Muscle layer of duodenum (tissue), 2 donors: ENCODE measurements around the gene OR6B2.

ENCODE experiments used
- H3K27ac ChIP-seq: one replicate; pipeline ENCODE4 v1.7.0; 2013; ENCODE audit warnings: mild to moderate bottlenecking, low read length
- H3K27me3 ChIP-seq: one replicate; pipeline ENCODE4 v1.7.0; 2013; ENCODE audit warnings: low read depth, mild to moderate bottlenecking, control low read depth, low read length
- H3K36me3 ChIP-seq, 2 donors: one replicate each; pipeline ENCODE4 v1.7.0; 2013; ENCODE audit warnings: low read length in 2 of 2, control low read depth in 1 of 2, mild to moderate bottlenecking in 1 of 2; ENCODE audit not compliant: insufficient read depth in 2 of 2, control insufficient read depth in 1 of 2
- H3K4me1 ChIP-seq, 2 donors: one replicate each; pipeline ENCODE4 v1.7.0; 2013; ENCODE audit warnings: low read length in 2 of 2, mild to moderate bottlenecking in 2 of 2, control low read depth in 1 of 2, moderate library complexity in 1 of 2; ENCODE audit not compliant: insufficient read depth in 2 of 2, control insufficient read depth in 1 of 2
- H3K4me3 ChIP-seq, 2 donors: one replicate each; pipeline ENCODE4 v1.7.0; 2013; ENCODE audit warnings: low read length in 2 of 2, low read depth in 1 of 2, mild to moderate bottlenecking in 1 of 2
- H3K9me3 ChIP-seq, 2 donors: one replicate each; pipeline ENCODE4 v1.7.0; 2013; ENCODE audit warnings: low read length in 2 of 2, control low read depth in 1 of 2, mild to moderate bottlenecking in 1 of 2; ENCODE audit not compliant: control insufficient read depth in 1 of 2
- donor health status: healthy.

Gene OR6B2

DNA sequence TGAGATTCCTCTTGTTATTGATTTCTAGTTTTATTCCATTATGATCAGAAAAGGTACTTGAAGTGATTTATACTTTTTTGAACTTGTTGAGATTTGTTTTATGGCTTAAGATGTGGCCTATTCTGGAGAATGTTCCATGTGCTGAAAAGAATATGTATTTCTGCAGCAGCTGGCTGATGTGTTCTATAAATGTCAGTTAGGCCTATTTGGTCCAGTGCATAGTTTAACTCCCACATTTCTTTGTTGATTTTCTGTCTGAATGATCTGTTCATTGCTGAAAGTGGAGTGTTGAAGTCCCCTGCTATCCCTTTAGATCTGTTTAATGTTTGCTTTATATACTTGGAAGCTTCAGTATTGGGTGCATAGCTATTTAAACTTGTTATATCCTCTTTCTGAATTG is 7.1 kb upstream of the OR6B2 start:
- Histone ChIP-seq H3K9me3 (no peaks in the 10 kb centered on the region), H3K4me3 (no peak overlapping the region), H3K4me1 (no peaks in the 10 kb centered on the region), H3K36me3 (no peaks in the 10 kb centered on the region), H3K27ac (no peak overlapping the region), H3K27me3 (peaks cover 9% of the 10 kb centered on the region)

- Histone ChIP-seq H3K4me3 (no peak overlapping the region), H3K27me3 (no peaks in the 10 kb centered on the region), H3K4me1 (no peaks in the 10 kb centered on the region), H3K27ac (no peak overlapping the region), H3K9me3 (no peaks in the 10 kb centered on the region), H3K36me3 (no peaks in the 10 kb centered on the region)
Measured at GRCh38 chr2:240033330-240033678, 3.1 kb upstream of the OR6B2 start.

GRCh38 chr2:240032406-240033329 is 2.4 kb upstream of the OR6B2 start:
- Histone ChIP-seq H3K27me3 (no peaks in the 10 kb centered on the region), H3K36me3 (no peaks in the 10 kb centered on the region)

GRCh38 chr2:240024766-240025165 is 5.5 kb downstream of the OR6B2 start:
- Histone ChIP-seq H3K27me3 (no peaks in the 10 kb centered on the region), H3K27ac (peak overlapping the region; percentile 61), H3K4me1 (peaks cover 6 to 22% of the 10 kb centered on the region in 2 donors), H3K36me3 (peaks cover 12 to 19% of the 10 kb centered on the region in 2 donors), H3K9me3 (no peaks in the 10 kb centered on the region), H3K4me3 (peak overlapping the region; percentile 82 to 99)

More at GRCh38 chr2:240032406-240033329, 2.4 kb upstream of the OR6B2 start:
- no peak overlapping the region for H3K27ac ChIP-seq
- no peaks in the 10 kb centered on the region for H3K4me1 ChIP-seq
- H3K4me3 ChIP-seq, result no peak overlapping the region
- H3K9me3 ChIP-seq, result no peaks in the 10 kb centered on the region

DNA sequence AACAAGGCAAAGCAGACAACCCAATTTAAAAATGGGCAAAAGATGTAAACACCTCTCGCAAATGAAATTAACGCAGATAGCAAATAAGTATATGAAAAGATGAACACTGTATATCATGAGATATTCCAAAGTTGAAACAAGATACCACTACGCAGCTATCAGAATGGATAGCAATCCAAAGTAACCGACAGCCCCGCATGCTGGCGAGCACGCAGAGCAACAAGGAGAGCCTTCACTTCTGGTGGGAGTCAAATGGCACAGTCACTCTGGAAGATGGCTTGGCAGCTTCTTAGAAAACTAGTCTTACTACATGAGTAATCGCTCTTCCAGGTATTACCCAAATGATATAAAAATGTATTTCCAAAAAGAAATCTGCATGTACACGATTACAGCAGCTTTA is 6.4 kb downstream of the OR6B2 start:
- no peaks in the 10 kb centered on the region for H3K27me3 ChIP-seq
- H3K4me3 ChIP-seq, result peak overlapping the region; percentile 82 to 99
- no peaks in the 10 kb centered on the region for H3K9me3 ChIP-seq
- peaks cover 6 to 22% of the 10 kb centered on the region in 2 donors for H3K4me1 ChIP-seq
- H3K36me3 ChIP-seq, result peaks cover 18 to 26% of the 10 kb centered on the region in 2 donors
- H3K27ac ChIP-seq, result no peak overlapping the region

GRCh38 chr2:240021488-240022104 is 8.6 kb downstream of the OR6B2 start:
- Histone ChIP-seq H3K36me3 (peaks cover 40 to 48% of the 10 kb centered on the region in 2 donors), H3K4me3 (no peak overlapping the region), H3K9me3 (no peaks in the 10 kb centered on the region), H3K27ac (no peak overlapping the region), H3K4me1 (peaks cover 6 to 22% of the 10 kb centered on the region in 2 donors), H3K27me3 (no peaks in the 10 kb centered on the region)

DNA sequence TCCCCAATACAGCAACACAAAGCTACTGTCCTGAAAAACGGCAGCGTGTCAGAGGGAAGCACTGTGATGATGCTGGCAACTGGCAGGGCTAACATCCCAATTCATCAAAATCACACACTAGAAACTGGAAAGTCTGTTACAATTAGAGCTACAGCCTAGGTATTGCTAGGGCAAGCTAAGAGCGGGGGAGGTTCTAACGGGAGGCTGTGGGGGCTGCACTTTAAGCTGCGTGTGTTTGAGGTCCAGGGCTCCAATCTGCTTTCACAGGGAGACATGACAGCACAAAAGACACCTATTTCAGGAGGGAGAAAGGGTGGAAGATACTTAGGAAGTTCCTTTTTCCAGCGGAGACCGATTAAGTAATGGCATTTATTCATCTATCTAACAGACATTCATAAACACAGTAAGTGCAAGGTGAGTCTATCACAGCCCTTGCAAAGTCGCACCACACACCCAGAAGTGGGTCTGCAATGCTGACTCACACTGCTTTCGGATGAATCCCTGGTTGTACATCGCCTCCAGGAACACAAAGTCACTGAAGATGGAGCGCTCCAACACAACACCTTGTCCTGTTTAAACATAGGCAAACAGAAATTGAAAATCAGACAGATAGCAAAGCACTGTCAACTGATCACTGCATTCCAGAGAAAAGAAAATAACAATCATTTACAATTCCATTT is 12.0 kb downstream of the OR6B2 start:
- Histone ChIP-seq H3K27ac (no peak overlapping the region), H3K36me3 (peaks cover 68 to 80% of the 10 kb centered on the region in 2 donors), H3K27me3 (no peaks in the 10 kb centered on the region), H3K9me3 (no peaks in the 10 kb centered on the region), H3K4me1 (peaks cover 0 to 8% of the 10 kb centered on the region in 2 donors), H3K4me3 (no peak overlapping the region)

GRCh38 chr2:240014327-240014726 is 15.9 kb downstream of the OR6B2 start:
- Histone ChIP-seq H3K27ac (no peak overlapping the region), H3K36me3 (peaks cover 81 to 94% of the 10 kb centered on the region in 2 donors), H3K4me1 (no peaks in the 10 kb centered on the region), H3K4me3 (no peak overlapping the region), H3K27me3 (no peaks in the 10 kb centered on the region), H3K9me3 (no peaks in the 10 kb centered on the region)

DNA sequence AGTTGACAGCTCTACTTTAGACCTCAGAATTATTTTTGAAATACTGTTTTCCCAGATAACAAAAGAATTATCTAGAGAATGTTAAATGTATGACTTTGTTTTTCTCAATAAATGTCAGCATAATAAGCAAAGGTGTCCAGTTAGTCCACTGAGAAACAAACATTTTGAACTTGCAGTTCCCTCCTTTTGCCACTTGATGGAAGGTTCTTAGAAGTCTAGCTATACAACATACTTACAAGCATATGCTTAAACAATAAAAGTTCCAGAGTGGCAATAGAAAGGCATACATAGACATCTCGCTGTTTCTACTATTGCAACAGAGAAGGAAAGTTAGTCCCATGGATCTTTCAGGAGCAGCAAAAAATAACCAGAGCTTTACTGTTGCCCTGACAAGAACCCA is 16.9 kb downstream of the OR6B2 start:
- no peak overlapping the region for H3K4me3 ChIP-seq
- H3K27ac ChIP-seq, result no peak overlapping the region
- H3K36me3 ChIP-seq, result peaks cover 81 to 94% of the 10 kb centered on the region in 2 donors
- no peaks in the 10 kb centered on the region for H3K27me3 ChIP-seq
- no peaks in the 10 kb centered on the region for H3K4me1 ChIP-seq
- H3K9me3 ChIP-seq, result no peaks in the 10 kb centered on the region

DNA sequence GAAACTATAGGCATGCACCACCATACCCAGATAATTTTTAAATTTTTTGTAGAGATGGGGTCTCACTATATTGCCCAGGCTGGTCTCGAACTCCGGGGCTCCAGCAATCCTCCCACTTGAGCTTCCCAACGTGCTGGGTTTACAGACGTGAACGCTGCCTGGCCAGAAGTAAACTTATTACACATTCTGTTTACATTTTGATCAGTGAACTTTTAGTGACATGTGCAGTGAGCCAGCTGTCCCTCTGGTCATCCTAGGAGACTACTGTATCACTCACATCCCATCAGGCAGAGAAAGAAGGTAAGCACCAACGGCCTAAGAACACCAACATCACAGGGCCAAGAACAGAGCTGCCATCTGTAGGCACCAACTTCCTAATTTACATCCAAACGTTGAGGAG is 27.2 kb downstream of the OR6B2 start:
- Histone ChIP-seq H3K4me1 (no peaks in the 10 kb centered on the region), H3K27me3 (no peaks in the 10 kb centered on the region), H3K9me3 (no peaks in the 10 kb centered on the region), H3K4me3 (no peak overlapping the region), H3K27ac (no peak overlapping the region), H3K36me3 (peaks cover 53 to 86% of the 10 kb centered on the region in 2 donors)

- Histone ChIP-seq H3K27ac (no peak overlapping the region), H3K4me3 (no peak overlapping the region), H3K27me3 (no peaks in the 10 kb centered on the region), H3K9me3 (no peaks in the 10 kb centered on the region), H3K36me3 (peaks cover 39 to 69% of the 10 kb centered on the region in 2 donors), H3K4me1 (no peaks in the 10 kb centered on the region)
Measured at GRCh38 chr2:240000671-240001070, 29.6 kb downstream of the OR6B2 start.
